HepG2 (cell line): Measurements from ENCODE around the gene MAPKAPK3. TPM values are rescaled to one million over a fixed set of nuclear protein-coding genes. Genes with fewer than 3 reads are reported as not detected.

ENCODE experiments used
- BCL6 ChIP-seq: IDR thresholded peaks from 2 replicates; pipeline ENCODE4 v1.6.1; 2016; ENCODE audit warnings: missing genetic modification reagents, missing compliant biosample characterization
- GATAD2A ChIP-seq: IDR thresholded peaks from 2 replicates; pipeline ENCODE4 v1.6.1; 2016
- GLI4 ChIP-seq: sonication (generic); formaldehyde crosslinking; IDR thresholded peaks from 2 replicates; pipeline ENCODE4 v1.5.1; 2020; ENCODE audit warnings: missing genetic modification reagents, mild to moderate bottlenecking, moderate library complexity, borderline replicate concordance
- PCBP1 ChIP-seq: fragments of 200-400 bp; formaldehyde crosslinking; IDR thresholded peaks from 2 replicates; pipeline ENCODE4 v1.6.1; 2017; ENCODE audit warnings: mild to moderate bottlenecking, low read depth, low read length, borderline replicate concordance
- PREB ChIP-seq: sonication (generic); formaldehyde crosslinking; IDR thresholded peaks from 2 replicates; pipeline ENCODE4 v1.4.0; 2020; ENCODE audit warnings: missing genetic modification reagents
- RBFOX2 ChIP-seq: fragments of 200-400 bp; formaldehyde crosslinking; IDR thresholded peaks from 2 replicates; pipeline ENCODE4 v1.6.1; 2017; ENCODE audit warnings: low read depth, mild to moderate bottlenecking, low read length
- SAP130 ChIP-seq: IDR thresholded peaks from 2 replicates; pipeline ENCODE4 v1.6.1; 2016; ENCODE audit warnings: low read depth
- TFE3 ChIP-seq: IDR thresholded peaks from 2 replicates; pipeline ENCODE4 v1.6.1; 2016
- USF2 ChIP-seq, 2 experiments: sonication (generic) in 1 of 2; formaldehyde crosslinking in 1 of 2; IDR thresholded peaks; 2 replicates each; pipeline versions ENCODE4 v1.5.1 to v1.6.1; 2011 to 2020; ENCODE audit warnings: borderline replicate concordance in 1 of 2, low read depth in 1 of 2, low read length in 1 of 2, mild to moderate bottlenecking in 1 of 2, missing genetic modification reagents in 1 of 2, moderate library complexity in 1 of 2
- YEATS2 ChIP-seq: sonication (generic); formaldehyde crosslinking; IDR thresholded peaks from 2 replicates; pipeline ENCODE4 v1.4.0; 2020; ENCODE audit warnings: missing genetic modification reagents, borderline replicate concordance
- ZGPAT ChIP-seq: IDR thresholded peaks from 2 replicates; pipeline ENCODE4 v1.6.1; 2016; ENCODE audit warnings: mild to moderate bottlenecking
- ZNF124 ChIP-seq: sonication (generic); formaldehyde crosslinking; IDR thresholded peaks from 2 replicates; pipeline ENCODE4 v1.4.0; 2020; ENCODE audit warnings: missing genetic modification reagents
- ZNF691 ChIP-seq: sonication (generic); formaldehyde crosslinking; IDR thresholded peaks from 2 replicates; pipeline ENCODE4 v1.4.0; 2020; ENCODE audit warnings: missing genetic modification reagents, low read depth, mild to moderate bottlenecking, borderline replicate concordance
- ZNF724P ChIP-seq: sonication (generic); formaldehyde crosslinking; IDR thresholded peaks from 2 replicates; pipeline ENCODE4 v1.8.0; 2022; ENCODE audit warnings: missing genetic modification reagents, borderline replicate concordance
- ZNF780A ChIP-seq: sonication (generic); formaldehyde crosslinking; IDR thresholded peaks from 2 replicates; pipeline ENCODE4 v1.8.0; 2022; ENCODE audit warnings: mild to moderate bottlenecking, missing genetic modification reagents, moderate library complexity
- polyA plus RNA-seq, 8 experiments: library from polyadenylated mRNA; depleted of rRNA in 3 of 8; stranded (reverse) in 7 of 8; unstranded in 1 of 8; fragments of >200 nt; fragmentation: Illumina TruSeq in 4 of 8; extraction: Trizol in 4 of 8; gene quantifications; 2 replicates each; pipeline versions ENCODE4 v1.2.1 to v1.2.3, GENCODE V29; 2011 to 2016; ENCODE audit warnings: low read depth in 4 of 8, missing spikeins in 1 of 8, mixed read lengths in 1 of 8; ENCODE audit not compliant: insufficient read depth in 1 of 8
- total RNA-seq, 5 experiments: library from RNA; depleted of rRNA; stranded (reverse); fragments of >200 nt; fragmentation: Illumina TruSeq; extraction: Trizol; gene quantifications; 2 replicates each; pipeline ENCODE4 v1.2.3, GENCODE V29; 2016; ENCODE audit warnings: low read depth in 1 of 5
- TF ChIP-seq, protein P1 (sequence below), 2 experiments: fragments of 450-650 bp in 1 of 2; sonication (generic) in 1 of 2; formaldehyde crosslinking; IDR thresholded peaks; 2 replicates each; pipeline versions ENCODE4 v1.5.0 to v1.8.0; 2020 to 2022; ENCODE audit warnings: mild to moderate bottlenecking in 1 of 2, missing genetic modification reagents in 1 of 2
- TF ChIP-seq, protein P2 (sequence below): sonication (generic); formaldehyde crosslinking; conservative IDR thresholded peaks from 2 replicates; pipeline ENCODE4 v1.8.0; 2022; ENCODE audit warnings: mild to moderate bottlenecking, moderate library complexity, missing genetic modification reagents

The MAPKAPK3 gene
- total and polyA plus RNA-seq, 2 of the 13 experiments (the other 11 are each of a cell fraction or from before 2014, with no cell fraction given) = 39.9 to 41.2 TPM

DNA sequence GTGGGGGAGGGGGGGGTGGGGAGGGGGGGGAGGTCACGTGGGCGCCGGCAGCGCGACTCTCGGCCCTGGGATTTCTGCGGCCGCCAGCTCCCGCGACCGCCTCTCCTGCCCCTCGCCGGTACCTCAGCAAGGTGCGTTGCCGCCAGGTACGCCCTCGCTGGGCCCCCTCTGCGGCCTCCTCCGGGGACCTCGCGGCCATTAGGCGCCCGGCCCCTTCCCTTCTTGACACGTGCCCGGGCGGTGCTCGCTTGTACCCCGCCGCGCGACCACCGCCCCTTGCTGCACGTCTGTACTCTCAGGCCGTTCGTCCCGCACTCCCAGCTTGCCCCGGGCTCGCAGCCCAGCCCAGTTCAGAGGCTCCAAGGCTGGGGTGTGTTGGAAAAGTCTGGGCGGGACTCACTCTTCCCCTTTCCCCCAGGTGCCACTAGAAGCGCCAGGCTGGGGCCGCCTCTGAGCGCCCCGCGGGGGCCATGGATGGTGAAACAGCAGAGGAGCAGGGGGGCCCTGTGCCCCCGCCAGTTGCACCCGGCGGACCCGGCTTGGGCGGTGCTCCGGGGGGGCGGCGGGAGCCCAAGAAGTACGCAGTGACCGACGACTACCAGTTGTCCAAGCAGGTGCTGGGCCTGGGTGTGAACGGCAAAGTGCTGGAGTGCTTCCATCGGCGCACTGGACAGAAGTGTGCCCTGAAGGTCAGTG lies at the start of gene MAPKAPK3 (continued):
- TF ChIP-seq ZNF724P (CRISPR knock-in tag) (peak; percentile 58; the same call in 1 of the 2 replicates), GATAD2A (0 out of 2 replicates have a peak, but pooled peaks have one; percentile 22), PREB (CRISPR knock-in tag) (0 out of 2 replicates have a peak, but pooled peaks have one; percentile 27), USF2 (IDR thresholded peaks at IDR 0.05; ENCODE audit: low read depth, low read length) (peak; percentile 43; the same call in 1 of the 2 replicates), USF2 (CRISPR knock-in tag; IDR thresholded peaks at IDR 0.05; ENCODE audit: borderline replicate concordance) (peak; percentile 63; the same call in 1 of the 2 replicates), TFE3 (CRISPR knock-in tag) (0 out of 2 replicates have a peak, but pooled peaks have one; percentile 25), ZNF124 (CRISPR knock-in tag) (0 out of 2 replicates have a peak, but pooled peaks have one; percentile 10), PCBP1 (peak; percentile 92; the same call in 1 of the 2 replicates), ZGPAT (CRISPR knock-in tag) (peak; percentile 73), ZNF691 (CRISPR knock-in tag) (0 out of 2 replicates have a peak, but pooled peaks have one; percentile 38), SAP130 (CRISPR knock-in tag) (peak; percentile 34), ZNF780A (CRISPR knock-in tag) (0 out of 2 replicates have a peak, but pooled peaks have one; percentile 40), YEATS2 (CRISPR knock-in tag) (no peak), BCL6 (CRISPR knock-in tag) (peak; percentile 54), GLI4 (CRISPR knock-in tag) (no peak), RBFOX2 (peak; percentile 72)
- TF ChIP-seq, protein P1, sequence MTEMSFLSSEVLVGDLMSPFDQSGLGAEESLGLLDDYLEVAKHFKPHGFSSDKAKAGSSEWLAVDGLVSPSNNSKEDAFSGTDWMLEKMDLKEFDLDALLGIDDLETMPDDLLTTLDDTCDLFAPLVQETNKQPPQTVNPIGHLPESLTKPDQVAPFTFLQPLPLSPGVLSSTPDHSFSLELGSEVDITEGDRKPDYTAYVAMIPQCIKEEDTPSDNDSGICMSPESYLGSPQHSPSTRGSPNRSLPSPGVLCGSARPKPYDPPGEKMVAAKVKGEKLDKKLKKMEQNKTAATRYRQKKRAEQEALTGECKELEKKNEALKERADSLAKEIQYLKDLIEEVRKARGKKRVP (CRISPR knock-in tag; IDR thresholded peaks at IDR 0.05) = peak in 1 of 2 experiments; percentile 55; a peak in 1 of 4 replicates
- TF ChIP-seq, protein P2, sequence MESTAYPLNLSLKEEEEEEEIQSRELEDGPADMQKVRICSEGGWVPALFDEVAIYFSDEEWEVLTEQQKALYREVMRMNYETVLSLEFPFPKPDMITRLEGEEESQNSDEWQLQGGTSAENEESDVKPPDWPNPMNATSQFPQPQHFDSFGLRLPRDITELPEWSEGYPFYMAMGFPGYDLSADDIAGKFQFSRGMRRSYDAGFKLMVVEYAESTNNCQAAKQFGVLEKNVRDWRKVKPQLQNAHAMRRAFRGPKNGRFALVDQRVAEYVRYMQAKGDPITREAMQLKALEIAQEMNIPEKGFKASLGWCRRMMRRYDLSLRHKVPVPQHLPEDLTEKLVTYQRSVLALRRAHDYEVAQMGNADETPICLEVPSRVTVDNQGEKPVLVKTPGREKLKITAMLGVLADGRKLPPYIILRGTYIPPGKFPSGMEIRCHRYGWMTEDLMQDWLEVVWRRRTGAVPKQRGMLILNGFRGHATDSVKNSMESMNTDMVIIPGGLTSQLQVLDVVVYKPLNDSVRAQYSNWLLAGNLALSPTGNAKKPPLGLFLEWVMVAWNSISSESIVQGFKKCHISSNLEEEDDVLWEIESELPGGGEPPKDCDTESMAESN = 0 out of 2 replicates have a peak, but pooled peaks have one; percentile 58
